MM.1S (cell line): ENCODE data around the gene P3H2.
A peak's percentile ranks its signal among the peaks of the same experiment; 100 is the strongest.
"Not testable (repeated sequence)": the region's sequence is repeated elsewhere in the genome, so short reads cannot be mapped to it uniquely, and the experiment has no call there.

Source experiments
- DNase-seq: peaks from one replicate; pipeline ENCODE4 v3.0.0-alpha.2; 2015
- H2AFZ ChIP-seq: fragments of 300-600 bp; sonication (generic); 2 replicates; pipeline ENCODE4 v1.6.0; 2016; ENCODE audit warnings: antibody characterized with exemption, low read length
- H3F3A ChIP-seq: fragments of 300-600 bp; sonication (generic); 2 replicates; pipeline ENCODE4 v1.6.1; 2016; ENCODE audit warnings: mild to moderate bottlenecking, antibody characterized with exemption, low read length, moderate library complexity, mixed read lengths; ENCODE audit not compliant: insufficient read depth
- H3K27ac ChIP-seq: fragments of 300-600 bp; sonication (generic); 2 replicates; pipeline ENCODE4 v1.5.1; 2016; ENCODE audit warnings: mild to moderate bottlenecking, low read length
- H3K27me3 ChIP-seq: fragments of 300-600 bp; sonication (generic); replicated peaks from 2 replicates; pipeline ENCODE4 v1.6.0; 2016; ENCODE audit warnings: low read length; ENCODE audit not compliant: insufficient read depth
- H3K36me3 ChIP-seq: fragments of 300-600 bp; sonication (generic); replicated peaks from 2 replicates; pipeline ENCODE4 v1.6.1; 2016; ENCODE audit warnings: mild to moderate bottlenecking, low read length, mixed read lengths; ENCODE audit not compliant: insufficient read depth
- H3K4me1 ChIP-seq: fragments of 300-600 bp; sonication (generic); 2 replicates; pipeline ENCODE4 v1.6.1; 2016; ENCODE audit warnings: low read length, mixed read lengths
- H3K4me2 ChIP-seq: fragments of 300-600 bp; sonication (generic); 2 replicates; pipeline ENCODE4 v1.6.0; 2016; ENCODE audit warnings: low read depth, low read length
- H3K4me3 ChIP-seq: fragments of 300-600 bp; sonication (generic); 2 replicates; pipeline ENCODE4 v1.5.1; 2016; ENCODE audit warnings: low read length, mixed read lengths
- H3K79me2 ChIP-seq: fragments of 300-600 bp; sonication (generic); 2 replicates; pipeline ENCODE4 v1.6.1; 2016; ENCODE audit warnings: mixed run types, low read length, mixed read lengths
- H3K9ac ChIP-seq: fragments of 300-600 bp; sonication (generic); 2 replicates; pipeline ENCODE4 v1.6.1; 2016; ENCODE audit warnings: low read length, mixed read lengths
- H3K9me2 ChIP-seq: fragments of 300-600 bp; sonication (generic); replicated peaks from 2 replicates; pipeline ENCODE4 v1.6.1; 2016; ENCODE audit warnings: mild to moderate bottlenecking, low read length, mixed read lengths; ENCODE audit not compliant: insufficient read depth
- H3K9me3 ChIP-seq: fragments of 300-600 bp; sonication (generic); replicated peaks from 2 replicates; pipeline ENCODE4 v1.6.1; 2016; ENCODE audit warnings: mild to moderate bottlenecking, low read length, mixed read lengths; ENCODE audit not compliant: insufficient read depth
- H4K20me1 ChIP-seq: fragments of 300-600 bp; sonication (generic); 2 replicates; pipeline ENCODE4 v1.6.1; 2016; ENCODE audit warnings: mild to moderate bottlenecking, low read length, moderate library complexity, mixed read lengths; ENCODE audit not compliant: insufficient read depth
- CTCF ChIP-seq: fragments of 300-600 bp; sonication (generic); IDR thresholded peaks from 2 replicates; pipeline ENCODE4 v1.5.1; 2016; ENCODE audit warnings: antibody characterized with exemption, low read length, mixed read lengths
- EZH2 ChIP-seq: fragments of 300-600 bp; sonication (generic); optimal IDR thresholded peaks from 2 replicates; pipeline ENCODE3; 2017; ENCODE audit warnings: low read depth, mild to moderate bottlenecking, antibody characterized with exemption, low read length, mixed read lengths
- EZH2phosphoT487 ChIP-seq: fragments of 300-600 bp; sonication (generic); IDR thresholded peaks from 2 replicates; pipeline ENCODE4 v1.6.1; 2018; ENCODE audit warnings: antibody characterized with exemption, low read length

Gene P3H2

GRCh38 chr3:189961522-189962161 lies 159.1 kb downstream of the P3H2 start:
- TF ChIP-seq CTCF (peak; percentile 98), EZH2 (no peak)
- Histone ChIP-seq H3K9me2 (no peaks in the 10 kb centered on the region), H3K9ac (no peak overlapping the region), H3K4me1 (peaks cover 11% of the 10 kb centered on the region; the same call in 1 of the 2 replicates), H4K20me1 (no peaks in the 10 kb centered on the region), H3K79me2 (no peaks in the 10 kb centered on the region), H3K4me3 (no peak overlapping the region), H3F3A (no peaks in the 10 kb centered on the region), H3K36me3 (no peaks in the 10 kb centered on the region), H3K27me3 (no peaks in the 10 kb centered on the region), H2AFZ (no peak overlapping the region), H3K9me3 (no peaks in the 10 kb centered on the region), H3K27ac (no peak overlapping the region), H3K4me2 (no peak overlapping the region)
- peak; percentile 75 for DNase-seq

- not testable (repeated sequence) for H3K27ac ChIP-seq, H3F3A ChIP-seq, H4K20me1 ChIP-seq, H3K36me3 ChIP-seq, H3K9ac ChIP-seq, H3K79me2 ChIP-seq, H3K4me2 ChIP-seq, DNase-seq, H2AFZ ChIP-seq, H3K9me2 ChIP-seq, H3K9me3 ChIP-seq, H3K4me3 ChIP-seq, H3K27me3 ChIP-seq
- H3K4me1 ChIP-seq, result peaks cover 12% of the 10 kb centered on the region; the same call in 1 of the 2 replicates
Measured at GRCh38 chr3:189961086-189961485, 159.6 kb downstream of the P3H2 start.

GRCh38 chr3:189954733-189955665 lies 165.7 kb downstream of the P3H2 start:
- Histone ChIP-seq H3K4me3 (no peak overlapping the region), H3K4me1 (peaks cover 12% of the 10 kb centered on the region; the same call in 1 of the 2 replicates), H3K9me3 (no peaks in the 10 kb centered on the region), H3K9ac (no peak overlapping the region), H3K4me2 (no peak overlapping the region), H3F3A (no peaks in the 10 kb centered on the region), H2AFZ (no peak overlapping the region), H3K27me3 (no peaks in the 10 kb centered on the region), H4K20me1 (no peaks in the 10 kb centered on the region), H3K9me2 (no peaks in the 10 kb centered on the region), H3K36me3 (no peaks in the 10 kb centered on the region), H3K79me2 (no peaks in the 10 kb centered on the region), H3K27ac (no peak overlapping the region)
- no peak for TF ChIP-seq CTCF
- TF ChIP-seq EZH2, result no peak
- no peak for TF ChIP-seq EZH2phosphoT487
- DNase-seq, result no peak
